ENCODE results near the gene ATAD1. TPM values are rescaled to one million over a fixed set of nuclear protein-coding genes. Genes with fewer than 3 reads are reported as not detected.
A peak's percentile ranks its signal among the peaks of the same experiment; 100 is the strongest.
"Not testable (repeated sequence)": the region's sequence is repeated elsewhere in the genome, so short reads cannot be mapped to it uniquely, and the experiment has no call there.

Gene ATAD1
- total RNA-seq, 2 donors from 2014 or later, result 31.2 to 45.9 TPM

GRCh38 chr10:87801813-87802435 is 16.1 kb downstream of the ATAD1 start:
- H3K4me3 Mint-ChIP-seq; ATAC-seq (replicated peaks); H3K27me3 Mint-ChIP-seq; H3K27ac Mint-ChIP-seq: not testable (repeated sequence)
- H3K9me3 Mint-ChIP-seq, result peaks cover 19% of the 10 kb centered on the region
- peaks cover 25% of the 10 kb centered on the region for H3K4me1 Mint-ChIP-seq
- H3K36me3 Mint-ChIP-seq (ENCODE audit: low read depth), result peaks cover 95% of the 10 kb centered on the region

- Mint-ChIP-seq H3K4me3 (no peak overlapping the region), H3K27me3 (no peaks in the 10 kb centered on the region), H3K4me1 (peaks cover 7% of the 10 kb centered on the region), H3K27ac (no peak overlapping the region), H3K36me3 (ENCODE audit: low read depth) (peaks cover 85% of the 10 kb centered on the region), H3K9me3 (peaks cover 14% of the 10 kb centered on the region)
- no peak for ATAC-seq (replicated peaks)
These were observed 18.2 kb downstream of the ATAD1 start for GRCh38 chr10:87799860-87800259.

DNA sequence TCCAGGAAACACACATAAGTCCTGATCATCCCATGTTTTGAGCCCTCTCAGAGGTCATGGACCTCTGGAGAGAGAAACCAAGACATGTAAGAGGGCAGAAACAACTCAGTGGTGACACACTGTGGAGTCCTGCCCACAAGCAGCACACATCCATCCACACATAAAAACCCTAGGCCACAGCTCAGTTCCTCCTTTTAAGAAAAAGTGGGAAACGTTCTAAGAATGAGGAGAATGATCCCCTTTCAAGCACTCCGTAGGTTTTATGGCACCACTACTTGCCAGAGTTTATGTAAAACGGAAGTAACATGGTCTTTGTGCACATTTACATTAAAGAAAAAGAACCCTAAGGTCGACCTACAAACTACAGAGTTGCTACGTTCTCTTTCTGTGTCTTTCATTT is 19.9 kb downstream of the ATAD1 start:
- Mint-ChIP-seq H3K36me3 (ENCODE audit: low read depth) (peaks cover 77% of the 10 kb centered on the region), H3K9me3 (peaks cover 3% of the 10 kb centered on the region), H3K4me3 (no peak overlapping the region), H3K27me3 (no peaks in the 10 kb centered on the region), H3K27ac (no peak overlapping the region), H3K4me1 (peaks cover 12% of the 10 kb centered on the region)
- no peak for ATAC-seq (replicated peaks)

DNA sequence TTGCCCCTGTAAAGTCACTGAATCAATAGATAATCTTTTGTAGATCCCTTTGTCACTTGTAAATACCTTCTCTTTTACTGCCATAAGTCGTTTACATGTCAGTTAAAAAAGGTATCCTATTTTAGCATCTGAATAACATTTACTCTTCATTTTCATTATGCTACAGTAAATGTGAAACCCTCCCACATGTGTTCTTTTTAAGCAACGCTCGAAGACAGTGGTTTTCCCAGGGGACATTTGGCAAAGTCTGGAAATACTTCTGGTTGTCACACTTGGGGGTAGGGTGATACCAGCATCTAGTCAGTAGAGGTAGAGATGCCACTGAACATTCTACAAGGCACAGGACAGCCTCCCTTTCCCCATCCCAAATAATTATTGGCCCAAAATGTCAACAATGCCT is 23.7 kb downstream of the ATAD1 start:
- Mint-ChIP-seq H3K27ac (peak overlapping the region; percentile 15), H3K4me1 (peaks cover 12% of the 10 kb centered on the region), H3K36me3 (ENCODE audit: low read depth) (peaks cover 82% of the 10 kb centered on the region), H3K27me3 (no peaks in the 10 kb centered on the region), H3K4me3 (peak overlapping the region; percentile 17), H3K9me3 (no peaks in the 10 kb centered on the region)
- peak; percentile 53 for ATAC-seq (replicated peaks)

GRCh38 chr10:87790185-87790584 is 27.8 kb downstream of the ATAD1 start:
- peaks cover 87% of the 10 kb centered on the region for H3K36me3 Mint-ChIP-seq (ENCODE audit: low read depth)
- no peaks in the 10 kb centered on the region for H3K9me3 Mint-ChIP-seq
- H3K4me1 Mint-ChIP-seq, result peaks cover 9% of the 10 kb centered on the region
- no peaks in the 10 kb centered on the region for H3K27me3 Mint-ChIP-seq
- H3K4me3 Mint-ChIP-seq, result no peak overlapping the region
- no peak overlapping the region for H3K27ac Mint-ChIP-seq
- ATAC-seq (replicated peaks), result no peak

DNA sequence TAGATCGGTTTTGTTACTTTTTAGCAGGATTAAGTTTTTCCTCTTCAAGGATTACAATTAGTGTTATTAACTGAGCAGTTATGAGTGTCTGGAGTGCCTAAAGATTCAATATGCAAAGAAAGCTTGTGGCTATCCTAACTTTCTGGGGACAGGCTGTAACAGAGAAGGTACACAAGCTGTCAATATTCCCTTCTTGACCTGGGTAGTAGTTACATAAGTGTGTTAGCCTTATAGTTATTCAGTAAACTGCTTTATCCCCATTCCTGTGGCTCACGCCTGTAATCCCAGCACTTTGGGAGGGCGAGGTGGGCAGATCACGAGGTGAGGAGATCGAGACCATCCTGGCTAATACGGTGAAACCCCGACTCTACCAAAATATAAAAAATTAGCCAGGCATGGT is 31.6 kb downstream of the ATAD1 start:
- H3K27ac Mint-ChIP-seq, result peak overlapping the region; percentile 11
- ATAC-seq (replicated peaks), result no peak
- H3K27me3 Mint-ChIP-seq, result no peaks in the 10 kb centered on the region
- H3K36me3 Mint-ChIP-seq (ENCODE audit: low read depth), result peaks cover 95% of the 10 kb centered on the region
- H3K9me3 Mint-ChIP-seq, result no peaks in the 10 kb centered on the region
- no peak overlapping the region for H3K4me3 Mint-ChIP-seq
- no peaks in the 10 kb centered on the region for H3K4me1 Mint-ChIP-seq

GRCh38 chr10:87782721-87783120 is 35.3 kb downstream of the ATAD1 start:
- Mint-ChIP-seq H3K27ac (no peak overlapping the region), H3K27me3 (no peaks in the 10 kb centered on the region), H3K9me3 (no peaks in the 10 kb centered on the region), H3K4me3 (no peak overlapping the region), H3K36me3 (ENCODE audit: low read depth) (peaks cover 91% of the 10 kb centered on the region), H3K4me1 (no peaks in the 10 kb centered on the region)
- no peak for ATAC-seq (replicated peaks)

DNA sequence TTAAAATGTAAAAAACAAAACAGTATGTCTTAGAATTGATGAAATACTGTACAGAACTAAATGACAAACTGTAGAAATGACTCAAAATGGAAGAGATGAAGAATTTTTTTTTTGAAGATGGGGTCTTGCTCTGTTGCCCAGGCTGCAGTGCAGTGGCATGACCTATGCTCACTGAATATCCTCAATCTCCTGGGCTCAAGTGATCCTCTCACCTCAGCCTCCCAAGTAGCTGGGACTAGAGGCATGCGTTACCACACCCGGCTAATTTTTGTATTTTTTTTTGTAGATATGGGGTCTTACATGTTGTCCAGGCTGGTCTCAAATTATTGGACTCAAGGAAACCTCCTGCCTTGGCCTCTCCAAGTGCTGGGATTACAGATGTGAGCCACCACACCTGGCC is 36.5 kb downstream of the ATAD1 start:
- Mint-ChIP-seq H3K27me3 (no peaks in the 10 kb centered on the region), H3K36me3 (ENCODE audit: low read depth) (peaks cover 90% of the 10 kb centered on the region)

DNA sequence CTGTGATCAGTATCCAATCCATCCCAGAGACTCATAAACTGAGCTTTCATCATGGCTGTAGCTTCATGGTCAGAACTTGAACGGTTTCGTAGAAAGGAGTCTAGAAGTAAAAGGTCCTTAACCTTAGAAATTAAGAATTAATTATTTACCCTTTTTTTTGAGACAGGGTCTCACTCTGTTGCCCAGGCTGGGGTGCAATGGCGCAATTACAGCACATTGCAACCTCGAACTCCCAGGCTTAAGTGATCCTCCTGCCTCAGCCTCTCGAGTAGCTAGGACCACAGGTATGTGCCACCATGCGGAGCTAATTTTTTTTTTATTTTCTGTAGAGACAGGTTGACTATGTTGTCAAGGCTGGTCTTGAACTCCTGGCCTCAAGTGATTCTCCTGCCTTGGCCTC is 41.7 kb downstream of the ATAD1 start:
- ATAC-seq (replicated peaks), result no peak
- no peak overlapping the region for H3K4me3 Mint-ChIP-seq
- no peaks in the 10 kb centered on the region for H3K9me3 Mint-ChIP-seq
- H3K36me3 Mint-ChIP-seq (ENCODE audit: low read depth), result peaks cover 78% of the 10 kb centered on the region
- no peaks in the 10 kb centered on the region for H3K4me1 Mint-ChIP-seq
- H3K27ac Mint-ChIP-seq, result peak overlapping the region; percentile 1
- H3K27me3 Mint-ChIP-seq, result no peaks in the 10 kb centered on the region

More for the DNA sequence above, 36.5 kb downstream of the ATAD1 start:
- Mint-ChIP-seq H3K27ac (no peak overlapping the region), H3K9me3 (no peaks in the 10 kb centered on the region), H3K4me3 (no peak overlapping the region), H3K4me1 (no peaks in the 10 kb centered on the region)
- ATAC-seq (replicated peaks), result no peak

DNA sequence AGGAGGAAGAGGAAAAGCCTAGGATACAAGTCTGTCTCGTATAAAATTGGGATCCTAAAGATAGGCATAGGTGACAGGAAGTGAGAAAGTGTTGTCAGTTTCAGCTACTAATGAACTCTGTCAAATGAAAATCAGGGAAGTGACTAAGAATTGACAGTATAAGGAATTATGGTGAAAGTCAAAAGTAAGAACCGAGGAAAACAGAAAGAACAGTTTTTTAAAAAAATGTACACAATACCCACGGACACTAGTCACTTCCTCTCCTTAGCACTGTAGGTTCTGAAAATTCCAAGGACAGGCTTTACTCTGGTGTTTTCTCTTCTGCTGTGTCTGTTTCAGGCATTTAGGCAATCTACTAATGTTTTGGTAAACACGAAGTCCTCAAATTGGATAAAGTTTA is 42.3 kb downstream of the ATAD1 start:
- no peaks in the 10 kb centered on the region for H3K9me3 Mint-ChIP-seq
- H3K4me1 Mint-ChIP-seq, result no peaks in the 10 kb centered on the region
- ATAC-seq (replicated peaks), result peak; percentile 59
- no peak overlapping the region for H3K4me3 Mint-ChIP-seq
- peak overlapping the region; percentile 1 for H3K27ac Mint-ChIP-seq
- no peaks in the 10 kb centered on the region for H3K27me3 Mint-ChIP-seq
- H3K36me3 Mint-ChIP-seq (ENCODE audit: low read depth), result peaks cover 75% of the 10 kb centered on the region

DNA sequence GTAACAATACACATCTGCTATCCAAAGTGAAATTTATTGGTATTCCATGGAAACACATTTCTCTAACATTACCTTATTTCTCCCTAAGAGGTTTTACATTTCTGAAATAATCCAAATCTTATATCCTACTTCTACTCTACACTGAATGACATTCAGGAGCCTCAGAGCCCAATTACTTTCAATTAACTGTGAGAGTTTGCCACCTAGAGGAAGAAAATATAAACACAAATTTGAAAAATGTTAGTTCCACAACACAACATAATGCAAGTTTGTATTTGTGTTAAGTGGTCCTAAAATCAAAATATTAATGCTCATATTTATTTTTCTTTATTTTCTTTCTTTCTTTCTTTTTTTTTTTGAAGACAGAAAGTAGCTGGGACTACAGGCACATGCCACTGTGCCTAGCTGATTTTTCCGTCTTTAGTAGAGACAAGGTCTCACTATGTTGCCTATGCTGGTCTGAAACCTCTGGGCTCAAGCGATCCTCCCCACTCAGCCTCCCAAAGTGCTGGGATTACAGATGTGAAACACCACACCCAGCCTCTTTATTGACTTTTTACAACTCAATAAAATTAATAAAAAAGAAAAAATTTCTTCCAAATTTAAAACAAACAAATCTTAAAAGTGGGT is 46.0 kb downstream of the ATAD1 start:
- peak; percentile 32 for ATAC-seq (replicated peaks)
- Mint-ChIP-seq H3K36me3 (ENCODE audit: low read depth) (peaks cover 82% of the 10 kb centered on the region), H3K27ac (no peak overlapping the region)

DNA sequence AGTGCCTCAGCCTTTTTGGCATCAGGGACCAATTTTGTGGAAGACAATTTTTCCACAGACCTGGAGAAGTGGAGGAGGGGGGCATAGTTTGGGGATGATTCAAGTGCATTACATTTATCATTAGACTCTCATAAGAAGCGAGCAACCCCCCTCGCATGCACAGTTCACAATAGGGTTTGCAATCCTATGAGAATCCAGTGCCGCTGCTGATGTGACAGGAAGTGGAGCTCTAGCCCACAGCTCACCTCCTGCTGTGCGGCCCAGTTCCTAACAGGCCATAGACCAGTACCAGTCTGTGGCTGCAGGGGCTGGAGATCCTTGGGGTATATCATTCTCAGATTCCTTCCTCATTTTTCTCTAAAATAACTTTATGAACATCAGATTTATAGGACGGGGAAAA is 50.8 kb downstream of the ATAD1 start:
- no peaks in the 10 kb centered on the region for H3K4me1 Mint-ChIP-seq
- H3K9me3 Mint-ChIP-seq, result no peaks in the 10 kb centered on the region

More for the DNA sequence above, 46.0 kb downstream of the ATAD1 start:
- no peaks in the 10 kb centered on the region for H3K4me1 Mint-ChIP-seq
- H3K9me3 Mint-ChIP-seq, result no peaks in the 10 kb centered on the region
- H3K4me3 Mint-ChIP-seq, result no peak overlapping the region
- H3K27me3 Mint-ChIP-seq, result no peaks in the 10 kb centered on the region

GRCh38 chr10:87765666-87766376 is 52.2 kb downstream of the ATAD1 start:
- Mint-ChIP-seq H3K4me1 (no peaks in the 10 kb centered on the region), H3K27me3 (no peaks in the 10 kb centered on the region), H3K4me3 (no peak overlapping the region), H3K36me3 (ENCODE audit: low read depth) (peaks cover 88% of the 10 kb centered on the region), H3K27ac (no peak overlapping the region), H3K9me3 (no peaks in the 10 kb centered on the region)
- ATAC-seq (replicated peaks), result no peak

More for the DNA sequence above, 50.8 kb downstream of the ATAD1 start:
- Mint-ChIP-seq H3K27me3 (no peaks in the 10 kb centered on the region), H3K27ac (no peak overlapping the region), H3K36me3 (ENCODE audit: low read depth) (peaks cover 84% of the 10 kb centered on the region), H3K4me3 (no peak overlapping the region)
- ATAC-seq (replicated peaks), result no peak

DNA sequence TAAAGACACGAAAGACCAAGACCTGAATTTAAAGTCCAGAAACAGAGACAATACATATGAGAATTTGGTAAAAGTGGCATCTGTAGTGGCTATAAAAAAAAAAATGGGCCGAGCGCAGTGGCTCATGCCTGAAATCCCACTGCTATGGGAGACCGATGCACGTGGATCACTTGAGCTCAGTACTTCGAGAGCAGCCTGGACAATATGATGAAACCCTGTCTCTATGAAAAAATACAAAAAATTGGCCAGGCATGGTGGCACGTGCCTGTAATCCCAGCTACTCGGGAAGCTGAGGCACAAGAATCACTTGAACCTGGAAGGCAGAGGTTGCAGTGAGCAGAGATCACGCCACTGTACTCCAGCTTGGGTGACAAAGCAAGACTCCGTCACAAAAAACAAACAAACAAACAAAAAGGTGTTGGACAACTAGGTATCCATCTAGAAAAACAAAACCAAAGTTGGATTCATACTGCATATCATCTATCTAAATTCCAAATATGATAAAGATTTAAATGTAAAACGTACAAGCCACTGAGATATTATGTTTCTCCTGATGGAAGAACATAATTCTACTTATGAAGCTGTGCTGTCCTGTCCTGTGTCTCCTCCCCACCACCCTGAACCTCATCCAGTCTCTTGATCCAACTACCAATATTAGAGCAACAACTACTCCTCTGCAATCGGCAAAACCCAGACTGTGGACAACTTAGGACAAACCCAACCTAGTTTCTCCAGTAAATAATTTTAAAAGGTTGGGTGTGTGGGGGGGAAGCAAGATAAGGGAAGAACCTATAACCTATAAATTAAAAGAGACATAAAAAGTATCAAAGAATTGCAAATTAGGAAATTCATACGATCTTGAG is 53.7 kb downstream of the ATAD1 start:
- Mint-ChIP-seq H3K9me3 (no peaks in the 10 kb centered on the region), H3K4me3 (no peak overlapping the region), H3K27me3 (no peaks in the 10 kb centered on the region), H3K4me1 (peaks cover 5% of the 10 kb centered on the region), H3K36me3 (ENCODE audit: low read depth) (peaks cover 87% of the 10 kb centered on the region), H3K27ac (no peak overlapping the region)
- ATAC-seq (replicated peaks), result no peak
